Stomach (tissue), 9 donors: ENCODE measurements around the gene LZTR1. TPM values are rescaled to one million over a fixed set of nuclear protein-coding genes. Genes with fewer than 3 reads are reported as not detected.

Source experiments
- DNase-seq, 2 donors: peaks; one replicate each; pipeline versions ENCODE4 v3.0.0 to v3.0.0-alpha.2; 2013 to 2019
- H3K27ac ChIP-seq, 5 donors: fragments of 200-600 bp in 4 of 5; sonication (generic) in 4 of 5; one replicate each; pipeline ENCODE4 v1.5.1; 2013 to 2019; ENCODE audit warnings: mild to moderate bottlenecking in 1 of 5, moderate library complexity in 1 of 5
- H3K27me3 ChIP-seq, 3 donors: fragments of 200-600 bp; sonication (generic); one replicate each; pipeline ENCODE4 v1.5.1; 2017 to 2019; ENCODE audit warnings: mixed run types in 1 of 3
- H3K36me3 ChIP-seq, 4 donors: fragments of 200-600 bp; sonication (generic); 1 replicate in 3 of 4; 2 replicates in 1 of 4; pipeline ENCODE4 v1.5.1; 2016 to 2019
- H3K4me1 ChIP-seq, 4 donors: fragments of 200-600 bp; sonication (generic); one replicate each; pipeline ENCODE4 v1.5.1; 2016 to 2019
- H3K4me3 ChIP-seq, 4 donors: fragments of 200-600 bp; sonication (generic) in 3 of 4; one replicate each; pipeline ENCODE4 v1.5.1; 2016 to 2019; ENCODE audit warnings: mild to moderate bottlenecking in 1 of 4
- H3K9me3 ChIP-seq, 4 donors: fragments of 200-600 bp; sonication (generic); one replicate each; pipeline ENCODE4 v1.5.1; 2016 to 2019
- EP300 ChIP-seq: sonication (generic); formaldehyde crosslinking; IDR thresholded peaks from one replicate; pipeline ENCODE4 v1.6.1; 2017; ENCODE audit warnings: antibody characterized with exemption
- POLR2A ChIP-seq, 4 donors: fragments of 450-650 bp; IDR thresholded peaks; one replicate each; pipeline ENCODE4 v1.6.1; 2016; ENCODE audit warnings: antibody characterized with exemption in 4 of 4, control low read depth in 2 of 4, mild to moderate bottlenecking in 1 of 4, moderate library complexity in 1 of 4
- POLR2AphosphoS5 ChIP-seq, 3 donors: sonication (generic); formaldehyde crosslinking; IDR thresholded peaks; one replicate each; pipeline ENCODE4 v1.6.1; 2016; ENCODE audit warnings: antibody characterized with exemption in 3 of 3
- WGBS, 5 donors: extraction: QIAGEN DNeasy Blood & Tissue Kit in 3 of 5; methylation state at CpG; one replicate each; pipeline versions ENCODE4 v1.1.5 to v1.1.7; 2013 to 2018; 5-methylcytosine and 5-hydroxymethylcytosine counted together
- intact Hi-C: fragments of 100-400 bp; cut with DNase I; formaldehyde crosslinking; loops from one replicate; pipeline ENCODE4 v1.15.1; 2023; ENCODE audit warnings: low total_unique reads
- polyA plus RNA-seq, 3 donors: library from polyadenylated mRNA; stranded (reverse); fragments of 200-250 nt; gene quantifications; one replicate each; pipeline ENCODE4 v1.2.3, GENCODE V29; 2013
- total RNA-seq, 5 donors: library from RNA; depleted of rRNA; stranded (reverse); fragments of >200 nt; gene quantifications; one replicate each; pipeline versions ENCODE4 v1.1.0 to v1.2.3, GENCODE V29; 2014 to 2016
- TF ChIP-seq, protein P1 (sequence below), 7 experiments: fragments of 450-650 bp in 4 of 7; fragments of 200-600 bp in 3 of 7; sonication (generic) in 3 of 7; IDR thresholded peaks; one replicate each; pipeline ENCODE4 v1.5.1; 2016 to 2019; ENCODE audit warnings: antibody characterized with exemption in 7 of 7, control low read depth in 2 of 7, mild to moderate bottlenecking in 1 of 7
- donor health status: healthy with polysubstance abuse.
- donor health status: Bipolar disorder and iron deficiency.
- donor health status: healthy.

Gene LZTR1
- total and polyA plus RNA-seq, 8 donors: 13.7 to 148 (median 29.5) TPM

DNA sequence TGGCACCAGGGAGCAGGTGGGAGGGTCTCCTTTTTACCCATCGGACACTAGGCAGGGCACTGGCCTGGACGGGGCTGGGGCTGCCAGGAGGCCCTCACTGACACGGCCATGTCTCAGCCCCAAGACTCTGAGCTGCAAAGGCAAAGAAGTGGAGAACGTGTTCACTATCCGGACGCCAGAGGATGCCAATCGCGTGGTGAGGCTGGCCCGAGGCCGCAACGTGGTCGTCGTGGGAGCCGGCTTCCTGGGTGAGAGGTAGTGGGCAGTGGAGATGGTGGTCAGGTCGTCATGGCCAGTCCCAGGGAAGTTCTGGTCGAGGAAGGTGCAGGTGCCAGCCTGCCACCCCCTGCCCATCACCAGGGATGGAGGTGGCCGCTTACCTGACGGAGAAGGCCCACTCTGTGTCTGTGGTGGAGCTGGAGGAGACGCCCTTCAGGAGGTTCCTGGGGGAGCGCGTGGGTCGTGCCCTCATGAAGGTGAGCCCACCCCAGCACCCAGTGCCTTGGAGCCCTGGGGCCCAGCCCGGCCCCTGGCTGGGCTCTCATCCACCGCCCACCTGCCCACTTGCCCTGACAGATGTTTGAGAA lies 5.7 kb upstream of the LZTR1 start:
- Histone ChIP-seq H3K27me3 (peaks cover 0 to 17% (median 0%) of the 10 kb centered on the region in 3 donors), H3K27ac (no peak overlapping the region), H3K9me3 (peaks cover 0 to 10% (median 8%) of the 10 kb centered on the region in 4 donors), H3K36me3 (no peaks in the 10 kb centered on the region), H3K4me3 (no peak overlapping the region), H3K4me1 (peaks cover 19 to 25% (median 22%) of the 10 kb centered on the region in 4 donors)
- no peak for DNase-seq
- TF ChIP-seq, protein P1, sequence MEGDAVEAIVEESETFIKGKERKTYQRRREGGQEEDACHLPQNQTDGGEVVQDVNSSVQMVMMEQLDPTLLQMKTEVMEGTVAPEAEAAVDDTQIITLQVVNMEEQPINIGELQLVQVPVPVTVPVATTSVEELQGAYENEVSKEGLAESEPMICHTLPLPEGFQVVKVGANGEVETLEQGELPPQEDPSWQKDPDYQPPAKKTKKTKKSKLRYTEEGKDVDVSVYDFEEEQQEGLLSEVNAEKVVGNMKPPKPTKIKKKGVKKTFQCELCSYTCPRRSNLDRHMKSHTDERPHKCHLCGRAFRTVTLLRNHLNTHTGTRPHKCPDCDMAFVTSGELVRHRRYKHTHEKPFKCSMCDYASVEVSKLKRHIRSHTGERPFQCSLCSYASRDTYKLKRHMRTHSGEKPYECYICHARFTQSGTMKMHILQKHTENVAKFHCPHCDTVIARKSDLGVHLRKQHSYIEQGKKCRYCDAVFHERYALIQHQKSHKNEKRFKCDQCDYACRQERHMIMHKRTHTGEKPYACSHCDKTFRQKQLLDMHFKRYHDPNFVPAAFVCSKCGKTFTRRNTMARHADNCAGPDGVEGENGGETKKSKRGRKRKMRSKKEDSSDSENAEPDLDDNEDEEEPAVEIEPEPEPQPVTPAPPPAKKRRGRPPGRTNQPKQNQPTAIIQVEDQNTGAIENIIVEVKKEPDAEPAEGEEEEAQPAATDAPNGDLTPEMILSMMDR (IDR thresholded peaks at IDR 0.05): no peak
- TF ChIP-seq EP300: no peak
- no peak for TF ChIP-seq POLR2AphosphoS5 (IDR thresholded peaks at IDR 0.05)
- no peak for TF ChIP-seq POLR2A (IDR thresholded peaks at IDR 0.05)
- intact Hi-C loops: no loop called here
- WGBS, 5 donors: 63 to 83% (median 79%) methylated on average over 16 to 24 of the region's 24 CpGs

DNA sequence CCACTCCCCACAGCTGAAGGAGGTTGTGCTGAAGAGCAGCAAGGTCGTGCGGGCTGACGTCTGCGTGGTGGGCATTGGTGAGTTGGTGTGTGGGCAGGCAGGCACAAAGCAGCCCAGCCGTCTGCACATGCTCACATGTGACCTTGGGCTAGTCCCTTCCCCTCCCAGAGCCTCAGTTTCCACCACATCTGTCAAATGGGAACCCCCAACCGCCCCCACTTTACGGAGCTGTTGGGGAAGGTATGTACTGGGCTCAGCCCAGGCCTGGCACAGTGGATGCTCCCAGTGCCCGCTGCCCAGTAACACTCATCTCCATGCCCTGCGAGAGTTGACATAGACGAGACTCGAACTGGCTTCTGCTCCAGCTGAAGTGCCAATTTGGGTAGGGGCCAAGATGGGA lies 5.1 kb upstream of the LZTR1 start:
- WGBS, 5 donors: 71 to 85% (median 80%) methylated on average over 9 to 11 of the region's 11 CpGs
- DNase-seq: no peak
- H3K27ac ChIP-seq: no peak overlapping the region
- peaks cover 0 to 10% (median 8%) of the 10 kb centered on the region in 4 donors for H3K9me3 ChIP-seq
- H3K27me3 ChIP-seq: peaks cover 0 to 17% (median 0%) of the 10 kb centered on the region in 3 donors
- no peak overlapping the region for H3K4me3 ChIP-seq
- intact Hi-C loops: no loop called here
- peaks cover 24 to 28% (median 25%) of the 10 kb centered on the region in 4 donors for H3K4me1 ChIP-seq
- TF ChIP-seq, protein P1 (IDR thresholded peaks at IDR 0.05): no peak
- TF ChIP-seq POLR2A (IDR thresholded peaks at IDR 0.05): no peak
- no peak for TF ChIP-seq POLR2AphosphoS5 (IDR thresholded peaks at IDR 0.05)
- TF ChIP-seq EP300: no peak
- no peaks in the 10 kb centered on the region for H3K36me3 ChIP-seq

DNA sequence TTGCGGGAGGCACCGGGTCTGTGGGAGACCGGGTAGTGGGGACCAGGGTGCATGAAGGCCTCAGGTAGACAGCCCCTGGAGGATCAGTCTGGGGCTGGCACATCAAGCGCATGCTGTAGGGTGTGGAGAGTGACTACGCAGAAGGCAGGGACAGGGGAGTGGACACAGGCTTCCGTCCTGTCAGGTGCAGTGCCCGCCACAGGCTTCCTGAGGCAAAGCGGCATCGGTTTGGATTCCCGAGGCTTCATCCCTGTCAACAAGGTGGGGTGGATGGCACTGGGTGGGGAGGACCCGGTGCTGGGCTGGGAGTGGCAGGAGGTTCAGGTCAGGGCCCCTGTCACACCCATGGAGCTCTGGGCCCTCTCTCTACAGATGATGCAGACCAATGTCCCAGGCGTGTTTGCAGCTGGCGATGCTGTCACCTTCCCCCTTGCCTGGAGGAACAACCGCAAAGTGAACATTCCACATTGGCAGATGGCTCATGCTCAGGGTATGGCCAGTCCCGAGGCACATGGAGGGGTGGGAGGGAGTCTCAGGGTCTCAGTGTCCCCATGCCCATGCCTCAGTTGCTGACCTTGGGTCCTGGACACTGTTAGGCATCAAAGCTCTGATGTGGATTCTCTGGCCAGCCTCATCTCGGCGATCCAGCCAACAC lies 4.5 kb upstream of the LZTR1 start:
- peaks cover 0 to 17% (median 0%) of the 10 kb centered on the region in 3 donors for H3K27me3 ChIP-seq
- peaks cover 24 to 31% (median 27%) of the 10 kb centered on the region in 4 donors for H3K4me1 ChIP-seq
- DNase-seq: no peak
- 79 to 91% (median 88%) methylated on average over 13 to 17 of the region's 17 CpGs for whole genome bisulfite sequencing, 5 donors
- no peak for TF ChIP-seq EP300
- TF ChIP-seq, protein P1 (IDR thresholded peaks at IDR 0.05): no peak
- TF ChIP-seq POLR2AphosphoS5 (IDR thresholded peaks at IDR 0.05): no peak
- TF ChIP-seq POLR2A (IDR thresholded peaks at IDR 0.05): no peak
- no peaks in the 10 kb centered on the region for H3K36me3 ChIP-seq
- peaks cover 0 to 10% (median 8%) of the 10 kb centered on the region in 4 donors for H3K9me3 ChIP-seq
- H3K4me3 ChIP-seq: no peak overlapping the region
- no peak overlapping the region for H3K27ac ChIP-seq
- intact Hi-C loops: no loop called here

DNA sequence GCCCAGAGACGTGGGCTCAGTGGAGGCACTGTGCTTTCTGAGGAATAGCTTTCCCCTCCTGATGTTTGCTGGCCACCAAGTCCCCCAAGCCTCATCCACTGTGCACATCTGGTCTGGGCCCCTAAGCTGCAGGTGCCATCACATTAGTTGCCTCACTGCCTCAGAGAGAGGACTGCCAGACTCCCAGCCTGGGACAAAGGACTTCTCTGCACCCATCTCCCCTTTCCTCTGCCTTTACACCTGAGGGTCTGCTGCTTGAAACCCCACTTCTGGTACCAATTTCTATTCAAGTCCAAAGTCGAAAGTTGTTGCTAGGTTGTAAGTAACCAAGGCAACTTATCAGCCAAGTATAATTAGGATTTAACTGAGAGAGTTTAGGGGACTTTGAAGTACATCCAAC lies 3.7 kb upstream of the LZTR1 start:
- no peak for DNase-seq
- WGBS, 5 donors: 86 to 94% (median 86%) methylated on average over 2 of the region's 2 CpGs
- TF ChIP-seq, protein P1 (IDR thresholded peaks at IDR 0.05): no peak
- no peak for TF ChIP-seq EP300
- Histone ChIP-seq H3K9me3 (peaks cover 0 to 10% (median 8%) of the 10 kb centered on the region in 4 donors), H3K36me3 (peaks cover 0 to under 1% (median 0%) of the 10 kb centered on the region in 4 donors), H3K4me3 (no peak overlapping the region), H3K27ac (no peak overlapping the region), H3K4me1 (peaks cover 31 to 39% (median 35%) of the 10 kb centered on the region in 4 donors), H3K27me3 (peaks cover 0 to 17% (median 0%) of the 10 kb centered on the region in 3 donors)
- intact Hi-C loops: no loop called here
